ENCODE results near the gene FAM180A.

GRCh38 chr7:135704074-135704473, 44.5 kb downstream of the FAM180A start:
- TF ChIP-seq CTCF (IDR thresholded peaks at IDR 0.05) (no peak; the same call in 1 of the 2 replicates), POLR2AphosphoS5 (IDR thresholded peaks at IDR 0.05; ENCODE audit: low read depth, low read length) (no peak), REST (IDR thresholded peaks at IDR 0.05; ENCODE audit: insufficient read depth in 1 of 2, low read depth in 2 of 2, low read length in 1 of 2) (no peak)

Measured in Panc1 (cell line).